ENCODE results near the gene NIPBL.
"Not testable (repeated sequence)": the region's sequence is repeated elsewhere in the genome, so short reads cannot be mapped to it uniquely, and the experiment has no call there.

NIPBL gene, protein sequence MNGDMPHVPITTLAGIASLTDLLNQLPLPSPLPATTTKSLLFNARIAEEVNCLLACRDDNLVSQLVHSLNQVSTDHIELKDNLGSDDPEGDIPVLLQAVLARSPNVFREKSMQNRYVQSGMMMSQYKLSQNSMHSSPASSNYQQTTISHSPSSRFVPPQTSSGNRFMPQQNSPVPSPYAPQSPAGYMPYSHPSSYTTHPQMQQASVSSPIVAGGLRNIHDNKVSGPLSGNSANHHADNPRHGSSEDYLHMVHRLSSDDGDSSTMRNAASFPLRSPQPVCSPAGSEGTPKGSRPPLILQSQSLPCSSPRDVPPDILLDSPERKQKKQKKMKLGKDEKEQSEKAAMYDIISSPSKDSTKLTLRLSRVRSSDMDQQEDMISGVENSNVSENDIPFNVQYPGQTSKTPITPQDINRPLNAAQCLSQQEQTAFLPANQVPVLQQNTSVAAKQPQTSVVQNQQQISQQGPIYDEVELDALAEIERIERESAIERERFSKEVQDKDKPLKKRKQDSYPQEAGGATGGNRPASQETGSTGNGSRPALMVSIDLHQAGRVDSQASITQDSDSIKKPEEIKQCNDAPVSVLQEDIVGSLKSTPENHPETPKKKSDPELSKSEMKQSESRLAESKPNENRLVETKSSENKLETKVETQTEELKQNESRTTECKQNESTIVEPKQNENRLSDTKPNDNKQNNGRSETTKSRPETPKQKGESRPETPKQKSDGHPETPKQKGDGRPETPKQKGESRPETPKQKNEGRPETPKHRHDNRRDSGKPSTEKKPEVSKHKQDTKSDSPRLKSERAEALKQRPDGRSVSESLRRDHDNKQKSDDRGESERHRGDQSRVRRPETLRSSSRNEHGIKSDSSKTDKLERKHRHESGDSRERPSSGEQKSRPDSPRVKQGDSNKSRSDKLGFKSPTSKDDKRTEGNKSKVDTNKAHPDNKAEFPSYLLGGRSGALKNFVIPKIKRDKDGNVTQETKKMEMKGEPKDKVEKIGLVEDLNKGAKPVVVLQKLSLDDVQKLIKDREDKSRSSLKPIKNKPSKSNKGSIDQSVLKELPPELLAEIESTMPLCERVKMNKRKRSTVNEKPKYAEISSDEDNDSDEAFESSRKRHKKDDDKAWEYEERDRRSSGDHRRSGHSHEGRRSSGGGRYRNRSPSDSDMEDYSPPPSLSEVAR (N-terminal part only)

DNA sequence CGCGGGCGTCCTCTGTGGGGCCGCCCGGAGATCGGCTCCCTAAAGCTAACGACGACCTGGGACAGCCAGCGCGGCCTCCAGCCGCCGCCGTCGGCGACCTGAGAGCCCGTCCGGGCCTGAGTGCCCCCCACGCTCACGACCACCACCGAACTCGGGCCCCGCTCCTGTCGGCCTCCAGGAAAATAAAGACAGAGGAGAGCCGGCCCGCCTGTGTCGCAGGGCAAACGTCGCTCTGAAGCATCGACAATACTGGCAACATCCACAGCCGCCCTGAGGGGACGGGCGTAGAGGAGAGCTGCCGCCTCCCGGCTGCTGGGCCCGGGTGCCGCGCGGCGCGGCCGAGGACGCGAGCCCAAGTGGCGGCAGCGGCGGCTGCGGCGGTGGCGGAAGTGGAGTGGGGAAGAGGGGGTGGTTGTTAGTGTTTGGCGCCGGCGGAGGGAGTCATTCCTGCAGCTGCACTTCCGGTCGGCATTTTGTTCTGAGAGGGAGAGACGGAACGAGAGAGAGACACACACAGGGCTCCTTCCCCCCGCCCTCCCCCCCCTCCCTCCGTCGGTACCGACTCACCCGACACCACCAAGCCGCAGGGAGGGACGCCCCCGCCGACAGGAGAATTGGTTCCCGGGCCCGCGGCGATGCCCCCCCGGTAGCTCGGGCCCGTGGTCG, at the start of gene NIPBL:
TSS of gene NIPBL (plus strand) at position 471 of the 666 bp plus-strand sequence. CDS start 76,928 bp downstream, outside the sequence.
- DNase-seq, result peak; percentile 61

DNA sequence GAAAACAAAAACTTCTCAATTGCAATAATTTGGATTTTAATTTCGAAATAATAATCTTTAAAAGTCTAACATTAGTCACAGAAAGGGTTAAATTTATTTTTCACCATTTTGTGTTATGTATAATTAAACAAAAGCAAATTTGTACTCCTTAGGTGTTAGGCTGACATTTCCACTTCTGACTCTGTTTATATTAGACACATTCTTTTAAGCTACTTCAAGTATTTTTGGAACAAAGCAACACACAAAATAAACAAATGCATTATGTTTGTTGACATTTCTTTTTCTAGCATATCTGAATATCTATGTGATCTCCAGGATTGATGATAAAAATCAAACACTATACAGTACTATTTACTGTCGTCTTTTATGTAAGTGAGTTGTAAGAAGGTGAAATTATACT, 44.3 kb upstream of the NIPBL start:
- no peak for DNase-seq

DNA sequence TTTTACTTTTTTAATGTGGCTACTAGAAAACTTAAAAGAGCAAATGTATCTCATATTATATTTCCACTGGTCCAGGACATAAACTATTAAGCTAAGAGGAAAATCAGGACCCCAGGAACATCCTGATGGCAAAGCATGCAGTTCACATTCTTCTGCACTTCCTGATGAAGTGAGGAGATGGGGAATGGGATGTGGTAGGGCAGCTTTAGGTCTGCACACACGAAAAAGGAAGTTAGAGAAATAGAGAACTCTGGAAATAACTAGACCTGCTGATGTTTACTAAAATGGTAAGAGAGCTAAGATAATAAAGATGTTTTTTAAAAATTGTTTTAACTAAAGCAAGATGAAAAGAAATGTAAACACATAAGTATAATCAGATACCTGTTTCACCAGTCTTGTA, 39.7 kb upstream of the NIPBL start:
- no peak for DNase-seq

DNA sequence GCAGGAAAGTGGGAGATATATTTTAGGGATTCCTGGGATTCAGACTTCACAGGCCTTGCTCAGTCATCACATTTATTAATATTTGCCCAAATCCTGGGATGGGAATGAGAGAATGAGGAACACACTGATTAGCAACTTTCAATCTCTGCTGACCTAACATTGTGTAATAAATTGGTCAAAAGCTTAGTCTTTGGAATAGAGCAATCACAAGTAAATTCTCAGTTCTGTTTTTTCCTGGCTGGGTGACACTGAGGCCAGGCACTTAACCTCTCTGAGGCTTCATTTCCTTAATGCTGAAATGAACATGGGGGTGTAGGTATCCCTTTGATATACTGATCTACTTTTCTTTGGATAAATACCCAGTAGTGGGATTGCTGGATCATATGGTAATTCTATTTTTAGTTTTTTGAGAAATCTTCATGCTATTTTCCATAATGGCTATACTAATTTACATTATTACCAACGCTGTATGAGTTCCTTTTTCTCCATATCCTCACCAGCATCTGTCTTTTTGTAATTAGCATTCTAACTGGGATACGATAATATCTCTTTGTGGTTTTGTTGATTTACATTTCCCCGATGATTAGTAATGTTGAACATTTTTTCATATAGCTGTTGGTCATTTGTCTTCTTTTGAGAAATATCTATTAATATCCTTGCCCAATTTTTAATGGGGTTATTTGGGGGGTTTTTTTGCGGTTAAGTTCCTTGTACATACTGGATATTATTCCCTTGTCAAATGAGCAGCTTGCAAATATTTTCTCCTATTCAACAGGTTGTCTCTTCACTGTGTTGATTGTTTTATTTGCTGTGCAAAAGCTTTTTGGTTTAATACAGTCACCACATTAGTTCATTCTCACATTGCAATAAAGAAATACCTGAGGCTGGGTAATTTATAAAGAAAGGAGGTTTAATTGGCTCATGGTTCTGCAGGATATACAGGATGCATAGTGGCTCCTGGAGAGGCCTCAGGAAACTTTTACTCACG, 36.8 kb upstream of the NIPBL start:
- no peak for DNase-seq

DNA sequence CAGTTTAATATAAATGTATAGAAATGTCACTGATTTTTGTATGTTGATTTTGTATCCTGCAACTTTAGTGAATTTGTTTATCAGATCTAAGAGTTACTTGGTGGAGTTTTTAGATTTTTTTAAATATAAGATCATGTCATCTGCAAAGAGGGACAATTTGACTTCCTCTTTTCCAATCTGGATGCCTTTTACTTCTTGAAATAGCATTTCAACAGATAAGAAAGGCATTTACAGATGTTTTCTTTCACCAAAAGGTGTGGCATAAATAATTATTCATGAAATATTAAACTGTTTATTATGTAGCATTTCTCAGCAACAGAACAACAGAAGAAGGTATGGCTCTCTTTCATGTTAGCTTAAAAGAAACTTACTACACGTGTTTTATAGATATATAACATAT, 34.9 kb upstream of the NIPBL start:
- DNase-seq, result no peak

DNA sequence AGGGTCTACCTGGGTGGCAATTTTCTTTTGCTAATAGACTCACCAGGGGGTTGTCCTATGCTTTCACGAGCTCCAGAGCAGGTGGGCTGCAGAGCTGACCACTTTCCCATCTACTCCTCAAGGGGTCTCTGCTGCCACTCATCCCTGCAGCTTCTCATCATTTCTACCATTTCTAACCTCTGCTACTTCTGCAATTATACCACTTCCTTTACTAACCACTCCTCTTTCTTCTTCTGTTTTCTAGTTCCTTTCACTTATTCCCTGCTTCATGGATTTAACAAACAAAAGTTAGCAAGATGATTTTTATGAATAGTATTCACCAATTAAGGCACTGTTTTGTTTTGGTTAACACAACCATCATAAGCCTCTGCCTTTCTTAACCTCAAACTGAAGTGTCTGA, 34.5 kb upstream of the NIPBL start:
- DNase-seq, result no peak

DNA sequence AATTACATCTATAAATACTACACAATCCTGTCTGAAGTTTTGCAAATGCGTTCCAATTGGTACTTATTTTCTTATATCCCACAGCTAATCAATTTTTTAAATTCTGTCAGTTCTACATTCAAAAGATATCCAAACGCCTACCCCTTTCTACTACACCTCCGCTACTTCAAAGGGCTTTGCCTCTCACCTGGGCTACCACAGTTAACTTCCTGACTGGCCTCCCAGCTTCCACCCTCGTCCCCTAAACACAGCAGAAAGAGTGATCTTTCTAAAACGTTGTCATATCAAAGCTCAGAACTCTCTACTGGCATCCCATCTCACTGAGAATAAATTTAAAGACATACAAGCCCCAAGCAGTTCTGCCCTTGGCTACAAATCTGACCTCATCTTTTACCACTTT, 32.3 kb upstream of the NIPBL start:
- DNase-seq, result no peak

DNA sequence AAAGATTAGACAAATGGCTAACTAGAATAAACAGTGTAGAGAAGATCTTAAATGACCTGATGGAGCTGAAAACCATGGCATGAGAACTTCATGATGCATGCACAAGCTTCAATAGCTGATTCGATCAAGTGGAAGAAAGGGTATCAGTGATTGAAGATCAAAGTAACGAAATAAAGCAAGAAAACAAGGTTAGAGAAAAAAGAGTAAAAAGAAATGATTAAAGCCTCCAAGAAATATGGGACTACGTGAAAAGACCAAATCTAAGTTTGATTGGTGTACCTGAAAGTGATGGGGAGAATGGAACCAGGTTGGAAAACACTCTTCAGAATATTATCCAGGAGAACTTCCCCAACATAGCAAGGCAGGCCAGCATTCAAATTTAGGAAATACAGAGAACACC, 28.0 kb upstream of the NIPBL start:
- DNase-seq, result not testable (repeated sequence)

DNA sequence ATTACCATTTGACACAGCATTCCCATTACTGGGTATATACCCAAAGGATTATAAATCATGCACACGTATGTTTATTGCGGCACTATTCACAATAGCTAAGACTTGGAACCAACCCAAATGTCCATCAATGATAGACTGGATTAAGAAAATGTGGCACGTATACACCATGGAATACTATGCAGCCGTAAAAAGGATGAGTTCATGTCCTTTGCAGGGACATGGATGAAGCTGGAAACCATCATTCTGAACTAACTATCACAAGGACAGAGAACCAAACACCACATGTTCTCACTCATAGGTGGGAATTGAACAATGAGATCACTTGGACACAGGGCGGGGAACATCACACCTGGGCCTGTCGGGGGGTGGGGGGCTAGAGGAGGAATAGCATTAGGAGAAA, 23.7 kb upstream of the NIPBL start:
- not testable (repeated sequence) for DNase-seq

DNA sequence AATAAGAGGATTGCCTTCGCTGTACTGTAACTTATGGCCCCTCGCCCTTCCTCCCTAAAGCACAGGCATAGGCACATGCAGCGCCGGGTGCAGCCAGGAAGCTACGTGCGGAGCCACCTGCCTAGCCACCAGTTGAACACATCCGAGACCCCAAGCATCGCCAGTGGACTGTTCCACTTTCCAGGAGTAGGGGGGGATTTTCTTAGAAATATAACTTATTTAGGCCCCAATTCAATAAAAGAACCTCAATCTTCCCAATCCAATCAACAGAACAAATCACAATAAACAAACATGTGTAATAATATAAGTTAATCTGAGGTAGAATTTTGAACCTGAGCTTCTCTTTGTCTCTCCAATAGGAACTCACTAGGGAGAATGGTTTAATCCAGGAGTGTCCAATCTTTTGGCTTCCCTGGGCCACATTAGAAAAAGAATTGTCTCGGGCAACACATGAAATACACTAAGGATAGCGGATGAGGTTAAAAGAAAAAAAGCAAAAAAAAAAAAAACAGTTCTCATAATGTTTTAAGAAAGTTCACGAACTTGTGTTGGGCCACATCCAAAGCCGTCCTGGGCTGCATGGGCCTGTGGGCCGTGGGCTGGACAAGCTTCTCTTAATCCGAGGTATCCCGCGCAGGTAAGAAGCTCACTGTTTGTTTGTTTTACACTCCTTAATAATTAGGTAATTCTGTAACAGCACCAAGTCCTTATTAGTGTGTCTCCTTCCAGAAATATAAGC, 22.0 kb upstream of the NIPBL start:
- no peak for DNase-seq

DNA sequence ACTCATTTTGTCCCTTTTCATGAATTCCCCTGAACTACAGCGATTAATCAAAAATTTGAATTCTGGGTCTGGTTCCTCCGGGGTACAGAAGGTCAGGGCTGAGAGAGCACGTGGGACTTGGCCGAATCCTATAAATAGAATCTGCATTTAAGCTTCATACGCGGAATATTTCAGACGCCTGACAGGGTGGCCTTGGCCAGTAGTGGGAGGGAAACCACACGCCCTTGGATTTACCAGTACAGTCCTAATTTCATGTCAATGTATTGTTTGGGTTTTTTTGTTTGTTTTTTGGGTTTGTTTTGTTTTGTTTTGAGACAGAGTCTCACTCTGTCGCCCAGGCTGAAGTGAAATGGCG, 21.5 kb upstream of the NIPBL start:
- DNase-seq, result no peak

DNA sequence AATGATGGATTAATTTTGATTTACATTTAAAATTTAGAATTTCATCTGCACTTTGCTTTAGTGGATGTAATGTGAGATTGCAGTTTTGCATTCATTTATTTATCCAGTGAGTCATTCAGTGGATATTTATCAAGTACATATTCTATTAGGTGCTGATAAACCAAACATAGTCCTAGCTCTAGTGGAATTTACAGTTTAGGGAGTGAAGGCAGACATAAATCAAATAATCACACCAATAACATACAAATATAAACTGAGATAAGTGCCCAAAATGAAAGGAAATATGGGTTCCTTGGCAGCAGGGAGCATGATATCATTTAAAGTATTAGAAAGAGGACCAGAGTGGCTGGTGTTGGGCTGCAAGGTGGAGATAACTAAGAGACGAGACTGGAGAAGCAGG, 14.7 kb upstream of the NIPBL start:
- no peak for DNase-seq

DNA sequence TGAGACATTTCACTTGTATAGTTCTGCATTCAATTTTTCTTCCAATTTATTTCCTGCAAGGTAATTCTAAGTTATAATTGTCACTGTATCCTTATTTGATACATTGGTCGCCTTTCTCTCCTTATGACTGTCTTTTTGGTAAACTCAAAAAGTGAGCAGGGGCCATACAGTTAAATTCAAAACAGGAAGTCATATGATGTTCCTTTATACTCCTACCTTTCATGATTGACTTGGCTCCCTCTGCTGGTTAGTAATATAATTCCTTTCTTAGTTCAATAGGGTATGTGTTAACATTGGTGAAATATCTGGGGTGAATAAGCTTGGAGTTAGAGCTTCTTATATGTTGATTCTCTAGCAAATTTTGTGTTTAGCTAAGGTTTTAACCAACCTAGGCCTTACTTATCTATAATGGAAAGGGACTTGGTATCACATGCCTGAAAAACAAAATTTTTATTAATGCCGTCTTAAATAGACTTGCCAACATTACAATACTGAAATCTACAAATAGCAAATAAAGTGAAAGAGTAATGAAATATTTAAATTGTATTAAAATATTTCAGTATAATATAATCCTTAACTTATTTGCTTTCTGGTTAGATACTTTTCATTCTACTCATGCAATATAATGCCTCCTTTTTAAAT, 6.0 kb upstream of the NIPBL start:
- DNase-seq, result peak; percentile 51

DNA sequence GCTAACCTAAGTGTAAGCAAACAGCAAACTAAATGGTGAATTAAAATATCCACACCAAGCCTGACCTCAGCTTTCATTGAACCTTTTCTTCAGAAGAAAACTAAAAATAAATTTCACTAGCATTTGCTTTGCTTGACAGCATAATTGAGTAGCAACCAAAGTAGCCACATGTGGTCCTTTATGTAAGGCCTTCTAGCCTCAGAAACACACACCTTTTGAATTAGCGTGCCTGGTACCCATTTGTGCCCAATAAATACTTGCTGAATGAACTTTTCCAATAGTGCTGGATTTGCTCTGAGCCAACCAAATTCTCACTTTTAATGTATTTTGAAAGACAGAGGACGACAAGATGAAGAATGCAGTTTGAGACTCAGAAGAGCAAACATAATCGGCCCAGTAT, 2.1 kb upstream of the NIPBL start:
- DNase-seq, result no peak

DNA sequence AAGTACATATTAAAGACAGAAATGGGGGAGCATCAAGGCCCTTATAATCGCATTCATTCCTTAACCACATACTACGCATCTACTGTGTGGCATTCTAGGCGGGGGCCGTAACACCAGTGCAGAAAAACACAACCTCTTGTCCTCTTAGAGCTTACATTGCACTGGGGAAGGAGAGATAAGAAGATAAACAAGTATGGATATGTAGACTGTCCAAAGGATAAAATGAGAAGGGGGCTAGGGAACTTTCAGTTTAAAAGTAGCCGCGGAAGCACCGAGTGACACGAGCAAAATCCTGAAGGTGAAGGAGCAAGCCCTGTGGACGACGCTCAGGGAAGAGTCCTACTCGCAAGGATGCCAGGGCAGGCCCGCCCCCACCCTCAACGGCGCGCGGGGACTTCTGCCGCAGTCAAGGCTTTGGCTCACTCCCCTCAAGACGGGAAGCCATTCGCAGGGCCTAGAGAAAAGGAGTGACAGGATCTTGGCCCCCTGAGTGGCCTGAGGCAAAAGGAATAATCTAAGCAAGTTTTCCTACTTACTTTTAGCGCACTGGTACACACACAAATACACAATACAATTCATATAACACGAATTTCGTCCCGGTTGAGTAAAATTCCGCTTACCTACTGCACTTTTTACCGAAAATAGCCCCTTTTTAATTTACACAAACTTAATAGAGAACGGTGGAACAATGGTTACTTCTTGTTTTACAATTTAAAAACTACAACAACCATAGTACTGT, 1.3 kb upstream of the NIPBL start:
- no peak for DNase-seq

DNA sequence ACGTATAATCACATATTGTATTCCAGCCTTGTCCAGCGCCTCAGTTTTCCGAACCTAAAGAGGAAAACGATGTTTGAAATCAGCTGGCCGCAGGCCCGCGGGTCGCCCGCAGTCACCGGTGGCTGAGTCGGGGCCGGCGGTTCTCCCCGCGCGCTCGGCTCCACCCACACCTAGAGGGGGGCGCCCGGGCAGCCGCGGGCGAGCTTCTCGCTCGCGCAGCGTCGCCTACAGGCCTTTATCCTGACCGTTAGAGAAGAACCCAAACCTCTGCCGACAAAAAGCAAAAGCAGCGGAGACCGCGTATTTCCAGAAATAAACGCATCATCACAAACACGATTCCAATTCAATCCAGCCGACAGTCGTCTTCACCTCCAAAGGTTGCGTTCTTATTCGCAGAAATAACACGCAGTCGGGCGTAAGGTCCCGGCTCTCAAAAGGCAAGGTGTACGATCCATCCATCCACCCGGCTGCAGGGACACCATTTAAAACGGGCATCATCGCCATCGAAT, 725 bp upstream of the NIPBL start:
- peak; percentile 12 for DNase-seq

DNA sequence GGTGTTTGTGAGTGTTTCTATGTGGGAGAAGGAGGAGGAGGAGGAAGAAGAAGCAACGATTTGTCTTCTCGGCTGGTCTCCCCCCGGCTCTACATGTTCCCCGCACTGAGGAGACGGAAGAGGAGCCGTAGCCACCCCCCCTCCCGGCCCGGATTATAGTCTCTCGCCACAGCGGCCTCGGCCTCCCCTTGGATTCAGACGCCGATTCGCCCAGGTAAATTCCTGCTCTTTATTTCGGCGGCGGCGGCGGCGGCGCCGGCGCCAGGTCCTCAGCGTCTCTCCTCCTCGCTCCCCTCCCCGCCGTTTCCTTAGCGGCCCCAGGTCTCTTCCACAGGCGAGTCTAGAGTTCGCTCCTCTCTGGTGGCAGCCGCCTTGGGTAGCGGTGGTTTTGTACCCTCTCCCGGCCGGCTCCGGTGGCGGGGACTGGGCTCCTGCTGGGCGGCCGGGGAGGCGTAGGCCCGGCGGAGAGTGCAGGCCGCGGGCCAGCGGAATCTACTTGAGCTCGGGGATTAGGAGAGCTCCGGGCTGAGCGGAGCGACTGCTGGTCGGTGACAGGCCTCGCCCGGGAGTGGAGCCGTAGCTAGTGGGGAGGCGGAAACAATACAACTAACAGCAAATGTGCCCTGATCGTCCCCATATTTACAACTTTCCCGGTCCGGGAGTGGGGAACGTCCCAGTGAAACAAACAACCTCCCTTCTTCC, 547 bp downstream of the NIPBL start:
- no peak for DNase-seq

DNA sequence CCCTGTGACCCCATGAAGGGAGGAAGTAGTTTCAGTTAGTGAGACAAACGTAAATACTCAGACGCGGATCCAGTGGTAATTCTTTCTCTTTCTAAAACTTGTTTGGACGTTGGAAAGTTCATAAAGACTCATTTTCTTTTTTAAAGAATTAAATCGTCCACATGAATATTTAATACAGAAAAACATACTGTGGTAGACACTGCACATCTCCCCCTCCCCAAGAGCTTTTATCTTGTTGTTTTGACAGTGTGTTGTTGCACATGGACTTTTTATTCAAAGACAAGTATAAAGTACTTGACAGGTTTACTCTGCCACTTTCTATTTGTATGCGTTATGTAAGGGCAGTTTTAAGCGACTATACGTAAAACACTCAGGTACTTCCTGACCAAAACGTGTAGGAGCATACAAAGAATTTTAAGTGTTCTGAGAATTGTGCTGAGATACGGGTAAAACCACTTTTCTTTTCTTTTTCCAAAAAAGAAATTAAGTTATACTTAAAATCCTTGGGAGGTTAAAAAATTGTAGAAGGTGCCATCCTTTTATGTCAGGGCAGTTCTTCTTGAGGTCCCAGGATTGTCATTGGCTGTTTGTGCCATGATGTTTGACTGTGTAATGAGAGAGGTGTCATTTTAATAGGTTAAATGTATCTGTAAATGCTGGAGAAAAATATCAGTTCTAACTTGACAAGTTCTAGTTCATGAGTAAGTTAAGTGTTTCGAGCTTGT, 1.3 kb downstream of the NIPBL start:
- no peak for DNase-seq
